Calu3 (cell line): ENCODE data around the gene CACNG3. TPM values are rescaled to one million over a fixed set of nuclear protein-coding genes. Genes with fewer than 3 reads are reported as not detected.

Source experiments
- BruUV-seq: library from RNA; stranded (reverse); fragments of 400-500 nt; replicated peaks from 2 replicates; lab custom pipeline; 2021; lab: Mats Ljungman, UMichigan
- CTCF ChIA-PET: fragments of 300-600 bp; sonication (Branson Sonifier 250); formaldehyde crosslinking; loops from one replicate; lab custom pipeline; 2022; ENCODE audit warnings: antibody characterized with exemption; lab: Charles Lee
- DNase-seq: peaks from one replicate; pipeline ENCODE4 v3.0.0; 2022
- H3K27ac Mint-ChIP-seq: one replicate; pipeline ENCODE4 v1.8.0; 2022; ENCODE audit warnings: mixed read lengths; ENCODE audit not compliant: unreplicated experiment
- H3K27me3 Mint-ChIP-seq: one replicate; pipeline ENCODE4 v1.8.0; 2022; ENCODE audit warnings: mixed read lengths; ENCODE audit not compliant: unreplicated experiment
- H3K36me3 Mint-ChIP-seq: one replicate; pipeline ENCODE4 v1.8.0; 2022; ENCODE audit warnings: mild to moderate bottlenecking, moderate library complexity, mixed read lengths; ENCODE audit not compliant: insufficient read depth, unreplicated experiment
- H3K4me1 Mint-ChIP-seq: one replicate; pipeline ENCODE4 v1.8.0; 2022; ENCODE audit warnings: mild to moderate bottlenecking, low read depth, mixed read lengths; ENCODE audit not compliant: unreplicated experiment
- H3K4me3 Mint-ChIP-seq: one replicate; pipeline ENCODE4 v1.8.0; 2022; ENCODE audit warnings: mild to moderate bottlenecking, low read depth, moderate library complexity, mixed read lengths; ENCODE audit not compliant: unreplicated experiment
- H3K9me3 Mint-ChIP-seq: one replicate; pipeline ENCODE4 v1.8.0; 2022; ENCODE audit warnings: low read depth, mixed read lengths; ENCODE audit not compliant: unreplicated experiment
- CTCF ChIP-seq: fragments of 200-600 bp; IDR thresholded peaks from one replicate; pipeline ENCODE4 v1.8.0; 2022; ENCODE audit warnings: antibody characterized with exemption; ENCODE audit not compliant: unreplicated experiment
- intact Hi-C: fragments of 100-400 bp; cut with micrococcal nuclease; formaldehyde crosslinking; loops from one replicate; pipeline ENCODE4 v1.10.0; 2022; ENCODE audit not compliant: unreplicated experiment
- total RNA-seq: library from RNA; stranded (reverse); gene quantifications from 2 replicates; pipeline ENCODE4 v1.2.3, GENCODE V29; 2022

The CACNG3 gene
- total RNA-seq, 1 experiment from 2014 or later: not detected

DNA sequence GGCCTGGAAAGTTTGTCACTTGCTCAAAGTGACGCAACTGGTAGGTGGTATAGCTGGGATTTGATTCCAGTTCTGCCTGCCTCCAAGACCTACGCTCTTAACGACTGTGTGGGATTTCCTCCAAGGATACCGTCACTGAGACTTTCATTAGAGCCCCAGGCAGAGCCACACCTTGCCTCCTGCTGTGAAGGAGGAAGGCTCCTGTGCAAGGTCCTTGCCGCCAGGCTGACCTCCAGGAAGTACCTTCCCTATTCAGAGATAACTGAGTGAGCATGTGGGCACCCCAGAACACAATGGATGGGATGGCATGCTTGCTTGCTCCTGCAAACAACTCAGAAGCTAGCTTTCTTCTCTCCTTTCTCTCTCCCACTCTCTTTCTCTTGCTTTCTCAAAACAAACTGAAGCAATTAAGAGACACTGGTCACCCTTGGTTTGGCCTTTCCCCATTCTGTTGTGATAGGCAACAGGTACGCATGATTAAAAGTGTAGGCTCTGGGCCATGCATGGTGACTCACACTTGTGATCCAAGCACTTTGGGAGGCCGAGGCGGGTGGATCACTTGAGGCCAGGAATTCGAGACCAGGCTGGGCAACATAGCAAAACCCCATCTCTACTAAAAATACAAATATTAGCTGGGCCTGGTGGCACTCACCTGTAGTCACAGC, 30.7 kb downstream of the CACNG3 start:
- intact Hi-C loops: no loop called here
- CTCF ChIA-PET: no interaction called here
- DNase-seq: peak; percentile 6
- no TSS peak for BruUV-seq
- Mint-ChIP-seq H3K9me3 (no peaks in the 10 kb centered on the region), H3K27ac (no peak overlapping the region), H3K4me1 (peaks cover 9% of the 10 kb centered on the region), H3K4me3 (no peak overlapping the region), H3K27me3 (peaks cover 67% of the 10 kb centered on the region), H3K36me3 (no peaks in the 10 kb centered on the region)
- TF ChIP-seq CTCF: no peak

GRCh38 chr16:24288516-24288915, 32.4 kb downstream of the CACNG3 start:
- Mint-ChIP-seq H3K27ac (no peak overlapping the region), H3K4me3 (no peak overlapping the region), H3K9me3 (no peaks in the 10 kb centered on the region), H3K4me1 (peaks cover 9% of the 10 kb centered on the region), H3K27me3 (peaks cover 67% of the 10 kb centered on the region), H3K36me3 (no peaks in the 10 kb centered on the region)
- DNase-seq: no peak
- no TSS peak for BruUV-seq
- no peak for TF ChIP-seq CTCF
- intact Hi-C loops: no loop called here
- CTCF ChIA-PET: no interaction called here

- H3K27me3 Mint-ChIP-seq: peaks cover 67% of the 10 kb centered on the region
- CTCF ChIA-PET: interaction anchor here (0.9 kb wide), 1 partner anchor 16 kb away, joined by 3 read pairs; no protein-coding TSS in a partner anchor
- H3K36me3 Mint-ChIP-seq: no peaks in the 10 kb centered on the region
- peaks cover 9% of the 10 kb centered on the region for H3K4me1 Mint-ChIP-seq
- BruUV-seq: no TSS peak
- no peak overlapping the region for H3K27ac Mint-ChIP-seq
- no peak for TF ChIP-seq CTCF
- DNase-seq: no peak
- H3K4me3 Mint-ChIP-seq: no peak overlapping the region
- intact Hi-C loops: no loop called here
- H3K9me3 Mint-ChIP-seq: no peaks in the 10 kb centered on the region
Measured at GRCh38 chr16:24289166-24289700, 33.1 kb downstream of the CACNG3 start.

- intact Hi-C loops: no loop called here
- Mint-ChIP-seq H3K9me3 (no peaks in the 10 kb centered on the region), H3K36me3 (no peaks in the 10 kb centered on the region), H3K4me3 (no peak overlapping the region), H3K27me3 (peaks cover 67% of the 10 kb centered on the region), H3K27ac (no peak overlapping the region), H3K4me1 (peaks cover 3% of the 10 kb centered on the region)
- DNase-seq: no peak
- no peak for TF ChIP-seq CTCF
- CTCF ChIA-PET: interaction anchor here (0.6 kb wide), 1 partner anchor 1961 kb away, joined by 6 read pairs; no protein-coding TSS in a partner anchor
- no TSS peak for BruUV-seq
Measured at GRCh38 chr16:24291932-24292331, 35.8 kb downstream of the CACNG3 start.
